SH-SY5Y (cell line): Measurements from ENCODE around the gene PDE6D.

Experiments
- GATA2 ChIP-seq: IDR thresholded peaks from 2 replicates; pipeline ENCODE4 v1.6.1; 2011; ENCODE audit warnings: mild to moderate bottlenecking, low read depth, low read length
- GATA3 ChIP-seq: IDR thresholded peaks from 2 replicates; pipeline ENCODE4 v1.6.1; 2011; ENCODE audit warnings: low read depth, mild to moderate bottlenecking, low read length, moderate library complexity

The PDE6D gene

GRCh38 chr2:231686192-231687100 is 94.6 kb downstream of the PDE6D start:
- no peak for TF ChIP-seq GATA3
- no peak for TF ChIP-seq GATA2

GRCh38 chr2:231685349-231686191 is 95.5 kb downstream of the PDE6D start:
- TF ChIP-seq GATA3 (no peak), GATA2 (no peak)

- no peak for TF ChIP-seq GATA3
- TF ChIP-seq GATA2, result no peak
Observed at GRCh38 chr2:231684314-231685223, 96.5 kb downstream of the PDE6D start.

DNA sequence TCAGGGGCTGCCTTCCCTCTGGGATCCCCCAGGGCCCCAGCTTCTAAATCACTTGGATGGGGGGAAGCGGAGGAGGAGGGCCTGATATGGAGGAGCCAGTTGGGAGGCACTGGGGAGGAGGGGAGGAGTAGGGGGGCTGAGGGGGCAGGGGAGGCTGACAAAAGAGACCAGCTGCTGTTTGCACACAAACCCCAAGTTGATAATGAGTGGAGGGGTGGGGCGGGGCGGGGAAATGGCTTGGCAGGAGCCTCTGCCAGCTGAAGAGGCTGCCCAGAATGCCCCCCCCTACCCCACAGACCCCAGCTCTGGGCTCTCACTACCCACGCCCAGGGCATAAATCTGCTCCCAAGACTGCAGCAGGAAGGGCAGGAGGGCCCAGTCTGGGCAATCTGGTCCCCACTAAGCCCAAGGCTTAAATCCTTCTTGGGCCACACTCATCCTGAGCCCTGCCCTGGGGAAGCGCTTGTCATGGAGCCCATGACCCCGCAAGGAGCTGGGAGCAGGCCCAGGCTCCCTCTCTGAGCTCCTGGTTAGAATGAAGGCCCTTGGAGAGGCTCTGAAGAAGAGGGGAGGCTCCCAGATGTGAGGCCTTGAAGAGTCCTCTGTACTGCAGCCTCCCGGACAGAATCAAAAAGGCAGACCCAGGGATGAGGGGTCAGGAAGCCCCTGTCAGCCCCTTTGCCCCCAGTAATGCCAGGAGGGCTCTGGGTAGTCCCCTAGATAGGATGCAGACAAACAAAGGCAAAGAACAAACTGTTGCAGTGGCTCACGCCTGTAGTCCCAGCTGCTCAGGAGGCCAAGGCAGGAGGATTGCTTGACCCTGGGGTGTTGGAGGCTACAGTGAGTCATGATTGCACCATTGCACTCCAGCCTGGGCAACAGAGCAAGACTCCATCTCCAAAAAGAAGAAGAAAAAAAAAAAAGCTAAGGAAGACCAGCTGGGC is 97.5 kb downstream of the PDE6D start:
- TF ChIP-seq GATA3, result no peak
- TF ChIP-seq GATA2, result no peak

- TF ChIP-seq GATA2, result no peak
- no peak for TF ChIP-seq GATA3
Observed at GRCh38 chr2:231682603-231683291, 98.3 kb downstream of the PDE6D start.
